ENCODE measurements around the gene MCRIP1. TPM values are rescaled to one million over a fixed set of nuclear protein-coding genes. Genes with fewer than 3 reads are reported as not detected.

Gene MCRIP1
- total and polyA plus RNA-seq, 8 donors = 61.7 to 97.6 (median 80.7) TPM

GRCh38 chr17:81863123-81863675 lies 30.1 kb upstream of the MCRIP1 start:
- Histone ChIP-seq H3K4me3 (no peak overlapping the region), H3K27me3 (no peaks in the 10 kb centered on the region), H3K27ac (peak overlapping the region in 1 of 2 donors; percentile 34), H3K4me1 (peaks cover 19 to 85% of the 10 kb centered on the region in 2 donors), H3K36me3 (peaks cover 0 to 42% of the 10 kb centered on the region in 2 donors), H3K9me3 (no peaks in the 10 kb centered on the region)
- no peak for DNase-seq
- no peak for ATAC-seq
- intact Hi-C loops (cut with DNase I) = no loop called here
- no peak for TF ChIP-seq CTCF (IDR thresholded peaks at IDR 0.05)

- intact Hi-C loops (cut with DNase I) = no loop called here
- peak overlapping the region; percentile 93 to 98 for H3K27ac ChIP-seq
- ATAC-seq (peak; percentile 94), DNase-seq (peak; percentile 98 to 100 (median 100))
- no peaks in the 10 kb centered on the region for H3K27me3 ChIP-seq
- peak in 1 of 2 donors; percentile 11 for TF ChIP-seq CTCF (IDR thresholded peaks at IDR 0.05)
- H3K36me3 ChIP-seq = peaks cover 0 to 44% of the 10 kb centered on the region in 2 donors
- peak overlapping the region; percentile 93 to 97 for H3K4me3 ChIP-seq
- peaks cover 18 to 85% of the 10 kb centered on the region in 2 donors for H3K4me1 ChIP-seq
- H3K9me3 ChIP-seq = no peaks in the 10 kb centered on the region
Observed at GRCh38 chr17:81860756-81861568, 27.9 kb upstream of the MCRIP1 start.

GRCh38 chr17:81859906-81860755 lies 27.0 kb upstream of the MCRIP1 start, which contains the start of gene P4HB:
P4HB (minus strand) TSS chr17:81860535; CDS start chr17:81860471, 64 bp downstream.
- Histone ChIP-seq H3K9me3 (no peaks in the 10 kb centered on the region), H3K36me3 (peaks cover 0 to 45% of the 10 kb centered on the region in 2 donors), H3K27me3 (no peaks in the 10 kb centered on the region), H3K27ac (peak within 1 kb of the TSS; percentile 93 to 98), H3K4me3 (peak within 1 kb of the TSS; percentile 95 to 97), H3K4me1 (peaks cover 16 to 85% of the 10 kb centered on the region in 2 donors)
- intact Hi-C loops (cut with DNase I) = no loop called here
- TF ChIP-seq CTCF (IDR thresholded peaks at IDR 0.05) = no peak
- ATAC-seq (no peak), DNase-seq (peak in 1 of 4 donors; percentile 95)

GRCh38 chr17:81858967-81859905 lies 26.1 kb upstream of the MCRIP1 start:
- H3K27ac ChIP-seq = peak overlapping the region in 1 of 2 donors; percentile 98
- H3K27me3 ChIP-seq = no peaks in the 10 kb centered on the region
- no peak for ATAC-seq
- H3K4me1 ChIP-seq = peaks cover 16 to 80% of the 10 kb centered on the region in 2 donors
- H3K4me3 ChIP-seq = peak overlapping the region; percentile 95 to 97
- no peak for DNase-seq
- TF ChIP-seq CTCF (IDR thresholded peaks at IDR 0.05) = no peak
- peaks cover 0 to 52% of the 10 kb centered on the region in 2 donors for H3K36me3 ChIP-seq
- no peaks in the 10 kb centered on the region for H3K9me3 ChIP-seq
- intact Hi-C loops (cut with DNase I) = no loop called here

Measured in left lung (tissue), 10 donors.